ENCODE results near the gene PVALEF. TPM values are rescaled to one million over a fixed set of nuclear protein-coding genes. Genes with fewer than 3 reads are reported as not detected.
A peak's percentile ranks its signal among the peaks of the same experiment; 100 is the strongest.

PVALEF gene
- total and polyA plus RNA-seq, 2 of the 13 experiments (the other 11 are each of a cell fraction or from before 2014, with no cell fraction given) = 0.18 TPM

DNA sequence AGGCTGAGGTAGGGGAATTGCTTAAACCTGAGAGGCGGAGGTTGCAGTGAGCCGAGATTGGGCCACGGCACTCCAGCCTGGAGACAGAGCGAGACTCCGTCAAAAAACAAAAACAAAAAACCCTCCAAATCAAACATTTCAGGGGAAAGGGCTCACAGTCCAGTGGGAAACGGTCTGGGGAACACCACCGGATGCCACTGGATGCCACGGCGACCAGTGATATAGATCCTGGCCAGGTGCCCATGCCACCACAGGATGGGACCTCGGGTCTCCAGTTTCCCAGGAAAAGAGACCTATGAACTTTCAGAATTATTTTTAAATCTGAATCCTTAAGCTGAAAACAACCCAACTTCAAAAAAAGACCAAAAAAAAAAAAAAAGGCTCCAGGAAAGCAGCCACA, 45.2 kb downstream of the PVALEF start:
- no peak overlapping the region for H3K4me2 ChIP-seq (ENCODE audit: low read depth, low read length)
- intact Hi-C loops (cut with micrococcal nuclease; ENCODE audit: unreplicated experiment) (no loop called here), in situ Hi-C loops (cut with HindIII; ENCODE audit: extremely low pct_ligation_motif_present, low pct_unique_long_range_greater_than_20kb) (no loop called here)
- no peak overlapping the region for H2AFZ ChIP-seq (ENCODE audit: low read length)
- H3K79me2 ChIP-seq (ENCODE audit: insufficient read depth, low read length) = no peaks in the 10 kb centered on the region
- no peak overlapping the region for H3K27ac ChIP-seq (ENCODE audit: extremely low read length, insufficient read depth, low read length)
- H3K9me3 ChIP-seq (ENCODE audit: low read length) = no peaks in the 10 kb centered on the region
- CTCF ChIA-PET (ENCODE audit: low intra/inter-chr PET ratio, low total read pairs) = no interaction called here
- BruUV-seq (replicated peaks) = no TSS peak
- H3K4me1 ChIP-seq (ENCODE audit: insufficient read depth, low read length) = no peaks in the 10 kb centered on the region
- FAIRE-seq (no peak), DNase-seq (ENCODE audit: low spot score) (no peak), ATAC-seq (no peak)
- peaks cover 12 to 31% of the 10 kb centered on the region in 2 experiments for H3K36me3 ChIP-seq (replicated peaks in 1 of 2; ENCODE audit: control insufficient read depth in 1 of 2, insufficient read depth in 2 of 2, low read length in 2 of 2)
- H3K4me3 ChIP-seq (replicated peaks in 1 of 3; ENCODE audit: insufficient read depth in 1 of 3, low read depth in 2 of 3, low read length in 3 of 3) = no peak overlapping the region
- POLR2A ChIA-PET = no interaction called here
- WGBS (ENCODE audit: low lambda C conversion rate) = 92% methylated on average over 10 of the region's 10 CpGs
- H3K27me3 ChIP-seq (ENCODE audit: control insufficient read depth in 1 of 2, insufficient read depth in 2 of 2, low read length in 2 of 2) = no peaks in the 10 kb centered on the region
- TF ChIP-seq ARNTL (CRISPR knock-in tag; IDR thresholded peaks at IDR 0.05) = no peak
- TF ChIP-seq, protein P1, sequence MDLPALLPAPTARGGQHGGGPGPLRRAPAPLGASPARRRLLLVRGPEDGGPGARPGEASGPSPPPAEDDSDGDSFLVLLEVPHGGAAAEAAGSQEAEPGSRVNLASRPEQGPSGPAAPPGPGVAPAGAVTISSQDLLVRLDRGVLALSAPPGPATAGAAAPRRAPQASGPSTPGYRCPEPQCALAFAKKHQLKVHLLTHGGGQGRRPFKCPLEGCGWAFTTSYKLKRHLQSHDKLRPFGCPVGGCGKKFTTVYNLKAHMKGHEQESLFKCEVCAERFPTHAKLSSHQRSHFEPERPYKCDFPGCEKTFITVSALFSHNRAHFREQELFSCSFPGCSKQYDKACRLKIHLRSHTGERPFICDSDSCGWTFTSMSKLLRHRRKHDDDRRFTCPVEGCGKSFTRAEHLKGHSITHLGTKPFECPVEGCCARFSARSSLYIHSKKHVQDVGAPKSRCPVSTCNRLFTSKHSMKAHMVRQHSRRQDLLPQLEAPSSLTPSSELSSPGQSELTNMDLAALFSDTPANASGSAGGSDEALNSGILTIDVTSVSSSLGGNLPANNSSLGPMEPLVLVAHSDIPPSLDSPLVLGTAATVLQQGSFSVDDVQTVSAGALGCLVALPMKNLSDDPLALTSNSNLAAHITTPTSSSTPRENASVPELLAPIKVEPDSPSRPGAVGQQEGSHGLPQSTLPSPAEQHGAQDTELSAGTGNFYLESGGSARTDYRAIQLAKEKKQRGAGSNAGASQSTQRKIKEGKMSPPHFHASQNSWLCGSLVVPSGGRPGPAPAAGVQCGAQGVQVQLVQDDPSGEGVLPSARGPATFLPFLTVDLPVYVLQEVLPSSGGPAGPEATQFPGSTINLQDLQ (CRISPR knock-in tag; IDR thresholded peaks at IDR 0.05) = no peak
- TF ChIP-seq ZNF251 (CRISPR knock-in tag; IDR thresholded peaks at IDR 0.05) = no peak
- H3K9ac ChIP-seq (ENCODE audit: insufficient read depth, low read depth, low read length) = no peak overlapping the region
- no peaks in the 10 kb centered on the region for H4K20me1 ChIP-seq (ENCODE audit: insufficient read depth, low read length)

DNA sequence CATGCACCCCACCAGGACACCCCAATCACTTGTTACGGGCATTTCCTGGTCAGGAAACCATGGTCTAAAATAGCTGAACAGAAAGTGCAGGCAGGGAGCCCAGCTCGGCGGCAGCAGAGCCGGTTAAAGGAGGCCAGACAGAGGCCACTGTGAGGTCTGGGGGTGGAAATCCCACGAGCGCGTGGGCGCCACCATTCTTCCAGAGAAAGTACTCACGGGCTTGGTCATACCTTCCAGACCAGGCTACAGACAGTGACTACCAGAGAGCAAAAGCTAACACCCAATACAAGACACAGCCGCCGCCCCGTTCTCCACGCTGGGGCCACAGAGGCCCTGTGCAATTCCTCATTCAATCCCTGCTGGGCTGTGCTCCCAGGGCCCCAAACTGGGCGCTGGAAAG, 45.6 kb downstream of the PVALEF start:
- Histone ChIP-seq H3K79me2 (ENCODE audit: insufficient read depth, low read length) (no peaks in the 10 kb centered on the region), H3K4me1 (ENCODE audit: insufficient read depth, low read length) (no peaks in the 10 kb centered on the region), H2AFZ (ENCODE audit: low read length) (no peak overlapping the region), H3K27ac (ENCODE audit: extremely low read length, insufficient read depth, low read length) (no peak overlapping the region), H3K4me2 (ENCODE audit: low read depth, low read length) (no peak overlapping the region), H3K4me3 (replicated peaks in 1 of 3; ENCODE audit: insufficient read depth in 1 of 3, low read depth in 2 of 3, low read length in 3 of 3) (no peak overlapping the region), H4K20me1 (ENCODE audit: insufficient read depth, low read length) (no peaks in the 10 kb centered on the region), H3K9me3 (ENCODE audit: low read length) (no peaks in the 10 kb centered on the region), H3K9ac (ENCODE audit: insufficient read depth, low read depth, low read length) (no peak overlapping the region), H3K27me3 (ENCODE audit: control insufficient read depth in 1 of 2, insufficient read depth in 2 of 2, low read length in 2 of 2) (no peaks in the 10 kb centered on the region), H3K36me3 (replicated peaks in 1 of 2; ENCODE audit: control insufficient read depth in 1 of 2, insufficient read depth in 2 of 2, low read length in 2 of 2) (peaks cover 12 to 31% of the 10 kb centered on the region in 2 experiments)
- intact Hi-C loops (cut with micrococcal nuclease; ENCODE audit: unreplicated experiment) = no loop called here
- ATAC-seq (no peak; the same call in 2 of the 3 replicates), FAIRE-seq (no peak), DNase-seq (ENCODE audit: low spot score) (no peak)
- WGBS (ENCODE audit: low lambda C conversion rate) = 88% methylated on average over 14 of the region's 14 CpGs
- in situ Hi-C loops (cut with HindIII; ENCODE audit: extremely low pct_ligation_motif_present, low pct_unique_long_range_greater_than_20kb) = no loop called here
- ChIA-PET CTCF (ENCODE audit: low intra/inter-chr PET ratio, low total read pairs) (no interaction called here), POLR2A (no interaction called here)
- TF ChIP-seq, protein P2, sequence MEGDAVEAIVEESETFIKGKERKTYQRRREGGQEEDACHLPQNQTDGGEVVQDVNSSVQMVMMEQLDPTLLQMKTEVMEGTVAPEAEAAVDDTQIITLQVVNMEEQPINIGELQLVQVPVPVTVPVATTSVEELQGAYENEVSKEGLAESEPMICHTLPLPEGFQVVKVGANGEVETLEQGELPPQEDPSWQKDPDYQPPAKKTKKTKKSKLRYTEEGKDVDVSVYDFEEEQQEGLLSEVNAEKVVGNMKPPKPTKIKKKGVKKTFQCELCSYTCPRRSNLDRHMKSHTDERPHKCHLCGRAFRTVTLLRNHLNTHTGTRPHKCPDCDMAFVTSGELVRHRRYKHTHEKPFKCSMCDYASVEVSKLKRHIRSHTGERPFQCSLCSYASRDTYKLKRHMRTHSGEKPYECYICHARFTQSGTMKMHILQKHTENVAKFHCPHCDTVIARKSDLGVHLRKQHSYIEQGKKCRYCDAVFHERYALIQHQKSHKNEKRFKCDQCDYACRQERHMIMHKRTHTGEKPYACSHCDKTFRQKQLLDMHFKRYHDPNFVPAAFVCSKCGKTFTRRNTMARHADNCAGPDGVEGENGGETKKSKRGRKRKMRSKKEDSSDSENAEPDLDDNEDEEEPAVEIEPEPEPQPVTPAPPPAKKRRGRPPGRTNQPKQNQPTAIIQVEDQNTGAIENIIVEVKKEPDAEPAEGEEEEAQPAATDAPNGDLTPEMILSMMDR (CRISPR knock-in tag; IDR thresholded peaks at IDR 0.05) = peak; percentile 22
- no peak for TF ChIP-seq TOE1 (CRISPR knock-in tag; IDR thresholded peaks at IDR 0.05)
- peak; percentile 5; the same call in 1 of the 2 replicates for TF ChIP-seq STAG1 (CRISPR knock-in tag; IDR thresholded peaks at IDR 0.05)
- BruUV-seq (replicated peaks) = no TSS peak
